Caco-2 (cell line): ENCODE results near the gene TOP2B. TPM values are rescaled to one million over a fixed set of nuclear protein-coding genes. Genes with fewer than 3 reads are reported as not detected.

ENCODE experiments used
- BruUV-seq: library from RNA; stranded (reverse); fragments of 400-500 nt; replicated peaks from 2 replicates; lab custom pipeline; 2021; lab: Mats Ljungman, UMichigan
- CTCF ChIA-PET: fragments of 300-600 bp; sonication (Branson Sonifier 250); formaldehyde crosslinking; loops from one replicate; lab custom pipeline; 2022; ENCODE audit warnings: antibody characterized with exemption; lab: Charles Lee
- POLR2A ChIA-PET: fragments of 300-600 bp; sonication (Branson Sonifier 250); formaldehyde crosslinking; loops from one replicate; lab custom pipeline; 2022; ENCODE audit warnings: antibody characterized with exemption; lab: Charles Lee
- DNase-seq, 2 experiments: peaks; one replicate each; pipeline versions ENCODE4 v3.0.0 to v3.0.0-alpha.2; 2020 to 2022
- H3K27me3 ChIP-seq: replicated peaks from 2 replicates; pipeline ENCODE4 v1.6.0; 2011; ENCODE audit warnings: low read length; ENCODE audit not compliant: control insufficient read depth, insufficient read depth
- H3K36me3 ChIP-seq: 2 replicates; pipeline ENCODE4 v1.5.1; 2011; ENCODE audit warnings: low read length; ENCODE audit not compliant: control insufficient read depth, insufficient read depth
- H3K4me1 ChIP-seq: fragments of 250-450 bp; sonication (Bioruptor Pico); 2 replicates; pipeline ENCODE4 v1.5.1; 2020; ENCODE audit warnings: mild to moderate bottlenecking
- H3K4me3 ChIP-seq: 2 replicates; pipeline ENCODE4 v1.5.1; 2011; ENCODE audit warnings: low read depth, mild to moderate bottlenecking, control low read depth, low read length
- H3K9me3 ChIP-seq: fragments of 250-450 bp; sonication (Bioruptor Pico); 2 replicates; pipeline ENCODE4 v1.5.1; 2020; ENCODE audit warnings: mild to moderate bottlenecking, moderate library complexity
- H3K27ac Mint-ChIP-seq: one replicate; pipeline ENCODE4 v1.8.0; 2022; ENCODE audit warnings: mixed read lengths; ENCODE audit not compliant: unreplicated experiment
- H3K27me3 Mint-ChIP-seq: one replicate; pipeline ENCODE4 v1.8.0; 2022; ENCODE audit warnings: mixed read lengths; ENCODE audit not compliant: insufficient read depth, unreplicated experiment
- H3K36me3 Mint-ChIP-seq: one replicate; pipeline ENCODE4 v1.8.0; 2022; ENCODE audit warnings: mild to moderate bottlenecking, mixed read lengths; ENCODE audit not compliant: insufficient read depth, unreplicated experiment
- H3K4me1 Mint-ChIP-seq: one replicate; pipeline ENCODE4 v1.8.0; 2022; ENCODE audit warnings: low read depth, mixed read lengths; ENCODE audit not compliant: unreplicated experiment
- H3K4me3 Mint-ChIP-seq: one replicate; pipeline ENCODE4 v1.8.0; 2022; ENCODE audit warnings: mild to moderate bottlenecking, moderate library complexity, mixed read lengths; ENCODE audit not compliant: unreplicated experiment
- H3K9me3 Mint-ChIP-seq: one replicate; pipeline ENCODE4 v1.8.0; 2022; ENCODE audit warnings: mixed read lengths; ENCODE audit not compliant: unreplicated experiment
- intact Hi-C: fragments of 100-400 bp; cut with micrococcal nuclease; formaldehyde crosslinking; loops from one replicate; pipeline ENCODE4 v1.10.0; 2022; ENCODE audit not compliant: unreplicated experiment
- total RNA-seq: library from RNA; stranded (reverse); gene quantifications from 2 replicates; pipeline ENCODE4 v1.2.3, GENCODE V29; 2022
- TF ChIP-seq, protein P1 (sequence below), 2 experiments: fragments of 200-600 bp in 1 of 2; IDR thresholded peaks; 1 replicate in 1 of 2; 2 replicates in 1 of 2; pipeline versions ENCODE4 v1.5.1 to v1.8.0; 2011 to 2022; ENCODE audit warnings: antibody characterized with exemption in 1 of 2, control low read depth in 1 of 2, inconsistent platforms in 1 of 2, low read depth in 1 of 2, low read length in 1 of 2, mild to moderate bottlenecking in 1 of 2, moderate library complexity in 1 of 2; ENCODE audit not compliant: insufficient read depth in 1 of 2, severe bottlenecking in 1 of 2, unreplicated experiment in 1 of 2

TOP2B gene
- total RNA-seq, 1 experiment from 2014 or later: 83.1 TPM

DNA sequence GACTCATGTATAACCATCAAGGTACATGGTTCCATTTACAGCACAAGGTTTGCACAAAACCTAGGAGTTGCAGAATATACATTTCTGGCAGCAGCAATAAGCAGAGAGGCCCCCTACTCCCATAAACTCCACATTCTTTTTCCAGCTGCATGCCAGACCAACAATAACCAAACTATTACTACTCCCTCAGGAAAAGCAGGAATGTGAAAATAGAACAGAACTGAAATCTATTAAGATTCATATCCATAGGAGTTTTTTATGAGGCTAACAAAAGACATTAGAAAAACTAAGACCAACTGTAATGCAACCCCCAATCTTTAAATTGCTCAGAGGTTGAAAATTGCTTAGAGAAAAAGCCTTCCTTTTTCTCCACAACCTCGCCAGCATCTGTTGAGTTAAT is 27.6 kb upstream of the TOP2B start:
- ChIA-PET CTCF (no interaction called here), POLR2A (no interaction called here)
- Mint-ChIP-seq H3K4me3 (no peak overlapping the region), H3K27me3 (peaks cover 20% of the 10 kb centered on the region), H3K27ac (no peak overlapping the region), H3K4me1 (no peaks in the 10 kb centered on the region), H3K9me3 (no peaks in the 10 kb centered on the region), H3K36me3 (no peaks in the 10 kb centered on the region)
- H3K27me3 ChIP-seq: no peaks in the 10 kb centered on the region; the same call in 1 of the 2 replicates
- no peaks in the 10 kb centered on the region for H3K4me1 ChIP-seq
- intact Hi-C loops: no loop called here
- no peaks in the 10 kb centered on the region for H3K36me3 ChIP-seq
- no TSS peak for BruUV-seq
- no peak for DNase-seq
- H3K4me3 ChIP-seq: no peak overlapping the region
- H3K9me3 ChIP-seq: no peaks in the 10 kb centered on the region
- TF ChIP-seq, protein P1, sequence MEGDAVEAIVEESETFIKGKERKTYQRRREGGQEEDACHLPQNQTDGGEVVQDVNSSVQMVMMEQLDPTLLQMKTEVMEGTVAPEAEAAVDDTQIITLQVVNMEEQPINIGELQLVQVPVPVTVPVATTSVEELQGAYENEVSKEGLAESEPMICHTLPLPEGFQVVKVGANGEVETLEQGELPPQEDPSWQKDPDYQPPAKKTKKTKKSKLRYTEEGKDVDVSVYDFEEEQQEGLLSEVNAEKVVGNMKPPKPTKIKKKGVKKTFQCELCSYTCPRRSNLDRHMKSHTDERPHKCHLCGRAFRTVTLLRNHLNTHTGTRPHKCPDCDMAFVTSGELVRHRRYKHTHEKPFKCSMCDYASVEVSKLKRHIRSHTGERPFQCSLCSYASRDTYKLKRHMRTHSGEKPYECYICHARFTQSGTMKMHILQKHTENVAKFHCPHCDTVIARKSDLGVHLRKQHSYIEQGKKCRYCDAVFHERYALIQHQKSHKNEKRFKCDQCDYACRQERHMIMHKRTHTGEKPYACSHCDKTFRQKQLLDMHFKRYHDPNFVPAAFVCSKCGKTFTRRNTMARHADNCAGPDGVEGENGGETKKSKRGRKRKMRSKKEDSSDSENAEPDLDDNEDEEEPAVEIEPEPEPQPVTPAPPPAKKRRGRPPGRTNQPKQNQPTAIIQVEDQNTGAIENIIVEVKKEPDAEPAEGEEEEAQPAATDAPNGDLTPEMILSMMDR (IDR thresholded peaks at IDR 0.05; ENCODE audit: insufficient read depth in 1 of 2, low read depth in 1 of 2, low read length in 1 of 2, severe bottlenecking in 1 of 2, unreplicated experiment in 1 of 2): no peak

DNA sequence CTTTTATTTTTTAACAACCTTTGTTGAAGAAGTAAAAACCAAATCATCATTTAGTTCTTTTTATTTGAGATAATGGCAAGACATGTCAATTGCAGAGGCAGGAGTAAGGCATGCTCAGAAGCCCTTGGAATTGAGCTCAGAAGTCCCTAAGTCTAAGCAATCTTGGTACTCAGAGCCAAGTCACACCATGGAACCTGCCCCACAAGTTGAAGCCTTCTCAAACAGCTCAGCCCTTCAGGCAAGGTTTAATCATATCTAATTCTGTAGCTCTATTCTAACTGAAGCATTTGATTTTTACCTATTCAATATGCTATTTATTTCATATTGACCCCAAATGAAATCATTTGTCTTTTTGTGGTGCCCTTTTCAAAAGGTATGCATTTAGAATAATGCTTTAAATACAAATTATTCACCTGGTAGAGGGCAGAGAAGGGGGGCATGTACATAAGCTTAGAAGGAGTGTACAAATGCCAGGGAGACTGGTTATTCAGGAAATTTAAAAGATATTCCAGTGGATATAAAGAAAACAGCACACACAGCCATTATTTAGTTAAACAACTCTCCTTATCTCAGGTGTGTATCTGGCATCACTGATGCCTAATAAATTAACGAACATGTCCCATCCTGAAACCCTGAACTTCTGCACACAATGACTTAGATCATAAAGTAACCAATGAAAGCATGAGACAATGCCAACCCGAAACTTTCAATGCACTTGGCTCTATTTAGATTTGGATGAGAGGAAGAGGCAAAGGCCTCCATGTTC is 26.2 kb upstream of the TOP2B start:
- TF ChIP-seq, protein P1 (IDR thresholded peaks at IDR 0.05; ENCODE audit: insufficient read depth in 1 of 2, low read depth in 1 of 2, low read length in 1 of 2, severe bottlenecking in 1 of 2, unreplicated experiment in 1 of 2): no peak
- peaks cover 20% of the 10 kb centered on the region for H3K27me3 Mint-ChIP-seq
- no peak overlapping the region for H3K27ac Mint-ChIP-seq
- POLR2A ChIA-PET: no interaction called here
- no peak overlapping the region for H3K4me3 Mint-ChIP-seq
- no peaks in the 10 kb centered on the region for H3K4me1 Mint-ChIP-seq
- H3K36me3 Mint-ChIP-seq: no peaks in the 10 kb centered on the region
- Histone ChIP-seq H3K4me1 (no peaks in the 10 kb centered on the region), H3K36me3 (no peaks in the 10 kb centered on the region), H3K4me3 (no peak overlapping the region), H3K27me3 (no peaks in the 10 kb centered on the region; the same call in 1 of the 2 replicates), H3K9me3 (no peaks in the 10 kb centered on the region)
- intact Hi-C loops: no loop called here
- BruUV-seq: no TSS peak
- CTCF ChIA-PET: no interaction called here
- H3K9me3 Mint-ChIP-seq: no peaks in the 10 kb centered on the region
- DNase-seq: no peak

DNA sequence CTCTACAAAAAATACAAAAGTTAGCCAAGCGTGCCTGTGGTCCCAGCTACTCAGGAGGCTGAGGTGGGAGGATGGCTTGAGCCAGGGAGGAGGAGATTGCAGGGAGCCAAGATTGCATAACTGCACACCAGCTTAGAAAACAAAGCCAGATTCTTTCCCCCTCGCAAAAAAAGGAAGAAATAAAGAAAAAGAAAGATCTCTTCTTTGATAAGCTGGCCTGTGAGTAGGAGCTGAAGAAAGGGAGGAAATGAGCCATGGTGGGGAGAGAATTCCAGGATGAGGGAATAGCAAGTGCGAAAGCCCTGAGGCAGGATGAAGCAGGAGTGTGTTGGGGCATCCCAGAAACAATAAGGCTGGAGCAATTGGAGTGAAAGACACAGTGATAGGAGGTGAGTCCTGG is 24.5 kb upstream of the TOP2B start:
- no peaks in the 10 kb centered on the region for H3K36me3 ChIP-seq
- Mint-ChIP-seq H3K27me3 (peaks cover 17% of the 10 kb centered on the region), H3K4me3 (no peak overlapping the region), H3K36me3 (no peaks in the 10 kb centered on the region), H3K4me1 (no peaks in the 10 kb centered on the region), H3K9me3 (no peaks in the 10 kb centered on the region), H3K27ac (no peak overlapping the region)
- CTCF ChIA-PET: no interaction called here
- BruUV-seq: no TSS peak
- no peaks in the 10 kb centered on the region for H3K9me3 ChIP-seq
- TF ChIP-seq, protein P1 (IDR thresholded peaks at IDR 0.05; ENCODE audit: insufficient read depth in 1 of 2, low read depth in 1 of 2, low read length in 1 of 2, severe bottlenecking in 1 of 2, unreplicated experiment in 1 of 2): no peak
- DNase-seq: no peak
- H3K4me3 ChIP-seq: no peak overlapping the region
- POLR2A ChIA-PET: no interaction called here
- H3K27me3 ChIP-seq: no peaks in the 10 kb centered on the region; the same call in 1 of the 2 replicates
- intact Hi-C loops: no loop called here
- no peaks in the 10 kb centered on the region for H3K4me1 ChIP-seq
